EL (cell line): ENCODE results near the gene PKLR.
"Not testable (repeated sequence)": the region's sequence is repeated elsewhere in the genome, so short reads cannot be mapped to it uniquely, and the experiment has no call there.

Experiments used
- DNase-seq: peaks from one replicate; pipeline ENCODE4 v3.0.0-alpha.2; 2016

PKLR gene

DNA sequence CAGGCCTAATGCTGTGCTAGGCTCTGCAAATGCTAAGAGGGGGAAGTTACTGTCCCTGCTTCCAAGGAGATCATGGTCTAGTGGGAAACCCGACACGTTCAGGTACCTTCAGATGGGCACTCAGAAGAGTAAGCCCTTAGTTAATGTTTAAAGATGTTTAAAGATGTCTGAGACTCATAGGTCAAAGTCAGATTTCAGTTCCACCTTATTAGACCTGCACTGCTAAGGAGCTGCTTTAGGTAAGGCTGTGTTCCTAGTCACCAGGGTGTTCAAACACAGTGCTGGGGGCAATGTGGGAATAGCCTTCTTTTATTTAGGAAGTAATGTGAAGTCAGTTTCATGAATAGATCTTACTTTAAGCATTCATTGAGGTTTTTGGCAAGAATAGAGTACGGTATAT lies 15.7 kb upstream of the PKLR start:
- DNase-seq = no peak

DNA sequence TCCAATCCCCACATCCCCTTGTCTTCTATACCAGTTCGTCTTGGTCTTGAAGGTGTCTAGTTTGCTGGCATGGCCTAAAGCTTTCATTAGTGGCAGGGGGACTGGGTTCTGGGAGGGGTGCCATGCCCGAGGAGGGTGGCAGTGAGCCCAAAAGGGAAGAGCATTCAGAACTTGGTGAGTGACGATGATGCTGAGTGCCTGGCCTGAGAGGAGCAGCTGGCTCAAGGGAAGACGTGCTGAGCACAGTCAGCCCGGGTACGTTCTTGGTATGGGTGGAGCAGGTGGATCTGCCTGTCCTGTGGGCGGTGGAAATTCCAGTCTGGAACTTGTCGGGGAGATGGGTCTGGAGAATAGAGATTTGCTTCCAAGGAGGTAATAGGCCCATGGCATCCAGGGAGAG lies 12.0 kb upstream of the PKLR start:
- no peak for DNase-seq

DNA sequence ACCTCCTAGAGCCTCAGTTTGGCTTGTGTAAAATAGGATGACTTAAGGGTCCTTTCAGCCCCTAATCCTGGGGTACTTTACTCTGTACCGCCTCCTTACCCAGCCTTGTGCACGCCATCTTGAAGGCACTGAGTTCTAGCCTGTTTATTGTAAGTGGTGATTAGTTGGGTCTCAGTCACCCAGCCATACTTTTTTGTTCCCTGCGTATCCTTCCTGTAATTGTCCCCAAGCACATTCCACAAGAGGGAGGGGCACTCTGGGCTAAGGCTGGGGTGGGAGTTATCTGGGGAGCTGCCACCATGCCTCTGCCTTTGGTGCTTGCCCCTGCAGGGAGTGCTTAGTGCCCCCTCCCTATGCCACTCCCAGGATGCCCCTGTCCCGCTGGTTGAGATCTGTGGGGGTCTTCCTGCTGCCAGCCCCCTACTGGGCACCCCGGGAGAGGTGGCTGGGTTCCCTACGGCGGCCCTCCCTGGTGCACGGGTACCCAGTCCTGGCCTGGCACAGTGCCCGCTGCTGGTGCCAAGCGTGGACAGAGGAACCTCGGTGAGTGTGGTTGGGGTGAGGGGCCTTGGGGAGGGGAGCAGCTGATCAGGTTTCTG lies 8.3 kb upstream of the PKLR start:
- DNase-seq = peak; percentile 25

DNA sequence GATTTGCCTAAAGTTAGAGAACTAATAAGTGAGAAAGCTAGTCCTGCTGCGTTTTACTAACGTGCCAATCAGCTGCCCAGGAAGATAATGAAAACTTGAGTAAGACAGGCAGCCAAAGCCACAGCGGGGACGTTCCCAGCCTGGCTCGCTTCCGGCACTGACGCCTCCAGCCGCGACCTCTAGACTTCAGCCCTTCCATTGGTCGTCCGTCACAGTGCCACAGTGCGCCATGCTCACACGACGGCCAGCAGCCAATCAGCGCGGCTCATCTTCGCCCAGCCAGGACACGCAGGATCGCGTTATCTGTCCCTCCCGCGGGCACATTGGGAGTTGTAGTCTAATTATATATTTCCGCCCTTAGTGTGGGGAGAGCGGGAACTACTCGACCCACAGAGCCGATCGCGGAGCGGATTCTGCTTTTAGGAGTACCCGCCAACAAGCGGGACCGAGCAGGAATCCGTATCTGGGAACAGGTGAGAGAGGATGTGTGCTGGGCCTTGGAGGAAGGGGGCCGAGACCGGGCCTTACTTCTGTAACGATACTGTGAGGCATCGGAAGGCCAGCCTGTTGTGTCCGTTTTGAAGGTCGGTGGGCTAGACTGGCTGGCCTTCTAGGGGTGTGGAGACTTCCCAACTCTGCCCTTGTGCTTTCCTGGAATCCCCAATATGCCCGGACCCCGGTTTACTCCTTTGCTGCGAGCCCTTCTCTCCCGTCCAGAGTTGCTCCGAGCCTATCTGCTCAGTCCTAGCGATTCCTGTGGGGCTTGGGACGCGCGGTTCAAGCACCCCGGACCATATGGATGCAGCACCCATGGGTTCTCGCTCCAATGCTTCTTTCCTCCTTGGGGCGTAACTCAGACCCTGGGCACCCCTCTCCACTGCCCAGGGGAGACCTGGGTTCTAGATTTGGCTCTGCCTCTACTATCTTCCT lies 7.5 kb upstream of the PKLR start, which contains the start of gene FDPS:
Gene FDPS (plus strand): TSS at position 374 of the 930 bp plus-strand sequence. CDS start 924 bp downstream, outside the sequence.
- DNase-seq = peak; percentile 99

DNA sequence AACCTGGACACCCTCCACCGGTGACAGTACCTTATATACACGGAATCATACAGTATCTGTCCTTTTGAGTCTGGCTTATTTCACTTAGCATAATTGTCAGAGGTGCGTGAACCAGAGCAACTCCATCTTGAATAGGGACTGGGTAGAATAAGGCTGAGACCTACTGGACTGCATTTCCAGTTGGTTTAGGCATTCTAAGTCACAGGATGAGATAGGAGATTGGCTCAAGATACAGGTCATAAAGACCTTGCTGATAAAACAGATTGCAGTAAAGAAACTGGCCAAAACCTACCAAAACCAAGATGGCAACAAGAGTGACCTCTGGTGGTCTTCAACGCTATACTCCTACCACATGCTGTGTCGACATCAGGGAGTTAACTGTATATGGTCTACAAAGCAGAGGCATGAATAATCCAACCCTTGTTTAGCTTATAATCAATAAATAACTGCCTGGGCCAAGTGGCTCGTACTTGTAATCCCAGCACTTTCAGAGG lies 6.1 kb upstream of the PKLR start:
- peak; percentile 56 for DNase-seq

DNA sequence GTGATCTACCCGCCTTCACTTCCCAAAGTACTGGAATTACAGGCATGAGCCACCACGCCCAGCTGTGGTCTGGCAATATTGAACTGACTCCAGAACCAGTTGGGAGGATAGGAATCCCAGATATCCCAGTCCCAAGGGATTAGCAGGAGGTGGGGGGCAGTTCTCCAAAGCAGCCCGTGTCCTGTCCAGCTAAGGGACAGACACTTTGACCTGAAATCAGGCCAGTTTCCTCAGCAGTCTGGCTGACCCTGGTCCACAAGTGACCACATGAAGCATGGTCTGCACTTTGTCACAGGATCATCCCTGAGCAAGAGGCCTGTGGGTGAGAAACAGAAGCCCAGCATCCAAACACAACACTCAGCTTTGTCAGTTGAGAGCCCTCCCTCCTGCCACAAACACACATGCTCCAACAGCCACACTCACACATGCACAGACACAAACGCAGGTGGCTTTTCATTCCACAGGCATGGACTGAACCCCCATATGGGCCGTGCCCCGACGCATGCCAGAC lies 4.7 kb upstream of the PKLR start:
- peak; percentile 58 for DNase-seq

DNA sequence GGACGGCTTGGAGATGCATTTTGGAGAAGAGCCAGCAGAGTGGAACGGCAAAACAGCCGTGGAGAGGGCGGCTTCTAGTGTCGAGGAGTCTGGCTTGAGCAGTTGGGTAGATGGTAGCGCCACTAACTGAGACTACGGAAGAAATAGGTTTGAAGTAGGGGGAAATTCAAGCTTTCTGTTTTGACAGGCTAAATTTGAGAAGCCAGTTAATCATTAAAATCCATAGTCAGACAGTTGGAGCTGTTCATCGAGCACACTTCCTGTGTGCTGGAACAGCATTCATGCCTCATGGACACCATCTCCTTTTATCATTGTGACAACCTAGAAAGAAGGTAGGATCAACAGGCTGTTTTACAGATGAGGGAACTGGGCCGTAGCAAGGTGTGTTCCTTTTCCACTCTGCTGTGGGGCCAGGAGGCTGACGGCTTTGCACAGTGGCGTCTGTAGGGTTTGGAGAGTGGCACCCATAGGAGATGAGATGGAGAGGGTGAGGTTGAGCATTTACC lies 3.4 kb upstream of the PKLR start:
- DNase-seq = no peak

DNA sequence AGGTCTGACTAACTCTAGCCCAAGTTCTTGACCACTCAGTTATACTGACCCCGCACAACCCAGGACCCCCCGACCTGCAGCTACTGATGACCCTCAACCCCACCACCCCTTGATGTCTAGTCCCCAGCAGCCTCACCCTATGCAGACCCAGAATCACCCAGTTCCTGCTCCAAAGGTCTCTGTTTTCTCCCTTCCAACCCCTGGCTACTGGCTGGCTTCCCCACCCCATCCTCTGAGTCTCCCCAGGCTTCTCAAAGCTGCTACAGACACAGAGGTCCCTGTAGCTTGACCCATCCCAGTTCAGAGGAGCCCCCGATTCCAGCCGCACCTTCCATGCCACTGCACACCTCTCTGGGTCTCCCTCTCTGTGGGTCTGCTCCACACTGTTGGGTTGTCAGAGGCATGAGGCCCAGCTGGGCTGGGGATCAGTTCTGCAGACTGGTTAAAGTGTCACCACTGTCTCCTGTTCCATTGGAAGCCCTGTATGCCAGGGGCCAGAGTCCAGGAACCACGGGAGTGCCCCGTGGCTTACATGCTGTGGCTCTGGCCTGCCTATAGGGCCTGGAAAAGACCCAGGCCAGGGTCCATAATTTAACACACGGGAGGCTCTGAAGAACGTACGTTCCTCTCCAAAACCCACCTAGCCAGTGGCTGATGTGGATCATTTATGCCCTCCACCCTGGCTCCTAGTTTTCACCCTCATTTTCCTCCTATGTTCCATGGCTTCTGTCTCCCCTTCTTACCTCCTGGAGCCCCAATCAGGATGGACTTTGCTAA lies 497 bp downstream of the PKLR start:
- no peak for DNase-seq

DNA sequence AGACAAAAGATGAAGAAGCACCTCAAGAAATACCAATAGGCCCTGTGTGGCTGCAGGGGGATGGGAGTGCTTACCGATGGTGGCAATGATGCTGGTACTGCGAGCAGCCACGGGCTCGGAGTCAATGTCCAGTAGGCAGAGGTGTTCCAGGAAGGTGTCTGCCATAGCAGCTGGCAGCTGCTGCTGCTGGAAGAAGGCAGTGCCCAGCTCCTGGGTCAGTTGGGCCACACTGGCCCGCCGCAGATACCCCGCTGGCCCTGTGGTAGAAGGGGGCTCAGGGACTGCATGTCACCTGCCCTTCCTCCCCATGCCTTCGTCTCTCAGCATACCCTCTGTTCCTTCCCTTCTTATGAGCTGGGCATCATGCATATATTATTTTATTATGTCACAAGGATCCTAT lies 1.2 kb downstream of the PKLR start:
- no peak for DNase-seq

DNA sequence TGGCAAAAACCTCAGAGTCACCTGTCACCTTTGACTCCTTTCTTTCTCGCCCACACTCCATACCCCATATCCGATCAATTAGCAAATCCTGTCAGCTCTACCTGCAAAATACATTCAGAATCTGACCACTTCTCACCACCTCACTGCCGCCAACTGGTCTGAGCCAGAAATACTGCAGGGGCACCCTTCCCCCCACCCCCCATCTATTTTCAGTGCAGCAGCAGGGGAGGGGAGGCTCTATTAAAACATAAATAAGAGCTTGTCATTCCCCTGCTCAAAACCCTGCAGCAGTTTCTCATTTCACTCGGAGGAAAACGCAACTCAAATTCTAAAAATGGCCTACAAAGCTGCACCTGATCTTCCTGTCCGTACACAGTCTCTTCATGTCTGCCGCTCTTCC lies 3.9 kb downstream of the PKLR start:
- DNase-seq = no peak

DNA sequence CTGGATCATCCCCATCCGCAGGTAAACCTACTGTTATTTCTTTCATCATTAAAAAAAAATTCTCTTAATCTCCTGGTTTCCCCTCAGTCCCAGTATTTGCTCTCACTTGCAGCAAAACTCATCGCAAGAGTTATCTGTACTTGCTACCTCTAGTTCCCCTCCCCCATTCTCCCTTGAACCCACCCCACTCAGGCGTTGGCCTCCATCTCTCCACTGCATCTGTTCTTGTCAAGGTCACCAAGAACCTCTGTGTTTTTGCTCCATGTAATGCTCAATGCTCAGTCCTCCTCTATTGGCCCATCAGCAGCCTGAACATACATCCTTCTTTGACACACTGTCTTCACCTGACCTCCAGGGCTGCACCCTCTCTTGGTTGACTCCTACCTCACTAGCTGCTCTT lies 4.6 kb downstream of the PKLR start:
- DNase-seq = no peak

DNA sequence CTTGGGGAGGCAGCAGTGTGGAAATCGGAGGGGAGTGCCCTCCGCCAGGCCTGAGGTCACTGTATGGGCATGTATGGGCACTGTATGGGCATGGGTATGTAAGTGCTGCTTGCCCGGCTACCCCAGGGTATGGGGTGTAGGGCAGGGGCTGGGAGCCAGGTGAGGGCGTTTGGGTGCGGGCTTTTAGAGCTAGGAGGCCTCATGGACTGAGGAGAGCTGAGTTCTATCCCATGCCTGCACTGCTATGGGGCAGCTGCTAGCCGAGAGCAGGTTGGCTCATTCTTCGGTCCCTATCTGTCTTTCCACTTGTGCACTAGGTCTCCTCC lies 5.3 kb downstream of the PKLR start:
- no peak for DNase-seq

DNA sequence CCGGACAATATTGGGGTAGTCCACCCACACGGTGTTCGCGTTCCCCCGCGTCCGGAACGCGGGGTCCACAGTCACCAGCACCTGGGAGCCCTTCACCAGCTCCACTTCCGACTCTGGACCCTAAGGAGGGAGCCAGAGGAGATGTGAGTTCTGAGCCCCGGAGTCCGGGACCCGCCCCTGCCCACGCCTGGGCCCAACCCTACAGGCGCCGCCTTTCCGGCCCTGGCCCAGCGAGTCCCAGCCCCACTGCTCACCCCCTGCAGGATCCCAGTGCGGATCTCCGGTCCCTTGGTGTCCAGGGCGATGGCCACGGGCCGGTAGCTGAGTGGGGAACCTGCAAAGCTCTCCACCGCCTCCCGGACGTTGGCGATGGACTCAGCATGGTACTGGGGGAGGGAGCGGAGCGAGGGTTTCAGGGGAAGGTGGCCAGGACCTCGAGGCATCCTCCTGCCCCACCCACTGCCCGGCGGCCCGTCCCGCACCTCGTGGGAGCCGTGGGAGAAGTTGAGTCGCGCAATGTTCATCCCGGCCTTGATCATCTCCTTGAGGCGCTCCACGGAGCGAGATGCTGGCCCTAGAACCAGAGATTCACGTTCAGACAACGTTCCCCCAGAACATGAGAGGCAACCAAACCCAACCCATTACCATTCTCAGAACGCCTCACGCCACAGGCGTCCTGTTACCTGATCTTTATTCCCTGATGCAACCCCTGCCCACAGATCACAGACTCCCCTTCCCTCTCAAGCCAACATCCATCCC lies 5.9 kb downstream of the PKLR start:
- DNase-seq = no peak

DNA sequence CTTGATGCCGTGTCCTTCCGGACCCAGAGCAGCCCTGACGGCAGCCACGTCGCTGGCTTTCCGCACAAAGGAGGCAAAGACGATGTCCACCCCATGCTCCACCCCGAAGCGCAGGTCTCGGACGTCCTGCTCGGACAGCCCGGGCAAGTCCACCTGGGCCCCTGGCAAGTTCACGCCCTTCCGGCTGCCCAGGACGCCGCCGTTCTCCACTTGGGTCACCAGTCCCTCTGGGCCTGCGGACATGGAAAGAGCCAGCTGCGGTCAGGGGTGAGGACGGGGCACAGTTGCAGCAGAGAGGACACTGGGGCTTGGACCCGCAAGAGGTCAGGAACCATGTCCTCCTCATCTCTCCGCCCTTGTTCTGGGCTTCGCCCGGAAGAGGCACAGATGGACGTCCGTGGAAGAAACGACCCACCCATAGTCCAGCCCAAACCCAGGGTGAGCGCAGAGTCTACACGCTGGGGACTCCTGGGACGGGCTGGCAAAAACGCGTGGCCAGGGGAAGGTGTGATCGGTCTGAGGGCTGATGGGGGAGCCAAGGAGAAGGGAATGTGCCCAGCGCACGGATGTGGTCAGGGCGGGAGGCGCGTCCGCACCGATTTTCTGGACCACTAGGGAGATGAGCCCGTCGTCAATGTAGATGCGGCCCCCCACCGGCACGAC lies 6.6 kb downstream of the PKLR start:
- DNase-seq = no peak

DNA sequence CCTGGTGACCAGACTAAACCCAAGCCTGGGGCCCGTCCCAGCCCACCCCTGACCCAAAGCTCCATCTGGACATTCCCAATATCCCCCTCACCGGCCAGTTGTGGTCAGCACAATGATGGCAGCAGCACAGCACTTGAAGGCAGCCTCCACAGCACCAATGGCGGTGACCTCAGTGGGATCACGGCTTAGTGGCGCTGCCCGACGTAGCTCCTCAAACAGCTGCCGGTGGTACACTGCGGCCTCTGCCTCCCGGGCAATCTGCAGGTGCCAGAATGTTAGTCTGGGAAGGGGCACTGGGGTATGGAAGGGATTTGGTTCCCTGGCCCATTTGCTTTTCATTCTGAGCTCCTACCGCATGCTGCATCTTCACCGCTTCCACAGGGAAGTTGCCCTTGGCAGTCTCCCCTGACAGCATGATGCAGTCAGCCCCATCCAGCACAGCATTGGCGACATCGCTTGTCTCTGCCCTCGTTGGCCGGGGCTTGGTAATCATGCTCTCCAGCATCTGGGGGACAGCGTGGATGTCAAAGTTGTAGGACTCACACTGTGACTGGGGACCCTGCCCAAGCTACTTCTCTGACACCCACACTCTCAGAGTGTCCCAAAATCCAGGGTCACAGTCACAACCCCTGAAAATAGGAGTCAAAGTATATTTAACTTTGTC lies 8.0 kb downstream of the PKLR start:
- DNase-seq = no peak

DNA sequence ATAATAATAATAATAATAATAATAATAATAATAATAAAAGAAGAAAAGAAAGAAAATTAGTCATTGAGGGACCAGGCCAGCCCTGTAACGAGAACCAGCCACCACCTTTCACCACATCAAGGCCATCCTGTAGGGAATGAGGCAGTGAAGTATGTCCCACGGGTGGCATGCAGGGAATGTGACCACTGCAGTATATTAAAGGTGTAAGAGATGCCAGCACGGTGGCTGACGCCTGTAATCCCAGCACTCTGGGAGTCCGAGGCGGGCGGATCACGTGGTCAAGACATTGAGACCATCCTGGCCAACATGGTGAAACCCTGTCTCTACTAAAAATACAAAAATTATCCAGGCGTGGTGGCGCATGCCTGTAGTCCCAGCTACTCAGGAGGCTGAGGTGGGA lies 10.2 kb downstream of the PKLR start:
- DNase-seq = not testable (repeated sequence)

DNA sequence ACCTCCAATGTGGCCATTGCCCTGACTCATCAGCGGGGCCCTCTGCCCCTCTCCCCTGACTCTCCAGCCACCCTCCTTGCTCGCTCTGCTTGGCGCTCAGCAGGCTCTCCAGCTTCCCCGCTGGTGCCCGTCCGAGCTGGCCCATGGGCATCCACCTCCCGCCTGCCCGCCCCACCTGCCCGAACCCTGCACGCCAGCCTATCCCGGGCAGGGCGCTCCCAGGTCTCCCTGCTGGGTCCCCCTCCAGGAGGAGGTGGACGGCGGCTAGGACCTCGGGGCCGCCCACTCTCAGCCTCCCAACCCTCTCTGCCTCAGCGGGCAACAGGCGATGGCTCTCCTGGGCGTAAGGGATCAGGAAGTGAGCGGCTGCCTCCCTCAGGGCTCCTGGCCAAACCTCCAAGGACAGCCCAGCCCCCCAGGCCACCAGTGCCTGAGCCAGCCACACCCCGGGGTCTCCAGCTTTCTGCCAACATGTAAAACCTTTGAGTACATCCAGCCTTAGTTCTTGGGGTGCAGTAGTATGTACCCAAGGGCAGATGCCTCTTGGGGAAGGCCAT lies 13.2 kb downstream of the PKLR start:
- no peak for DNase-seq

DNA sequence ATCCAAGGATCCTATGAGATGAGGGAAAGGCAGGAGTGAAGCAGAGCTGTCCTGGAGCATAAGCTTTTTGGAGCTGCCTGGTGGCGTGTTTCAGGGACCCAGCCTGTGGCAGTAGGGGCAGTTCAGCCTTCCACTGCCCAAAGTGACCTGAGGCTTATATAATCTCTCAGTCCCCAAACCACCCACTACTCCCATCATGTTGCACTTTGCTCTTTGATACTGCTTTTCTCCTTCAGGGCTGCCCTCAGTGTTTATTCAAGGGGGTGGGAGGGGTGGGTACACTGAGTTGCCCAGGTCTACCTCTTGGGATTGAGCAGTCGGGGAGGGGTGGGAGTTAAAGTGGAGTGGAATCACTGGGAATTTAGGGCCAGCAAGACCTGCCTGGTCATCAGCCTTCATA lies 14.7 kb downstream of the PKLR start:
- no peak for DNase-seq

DNA sequence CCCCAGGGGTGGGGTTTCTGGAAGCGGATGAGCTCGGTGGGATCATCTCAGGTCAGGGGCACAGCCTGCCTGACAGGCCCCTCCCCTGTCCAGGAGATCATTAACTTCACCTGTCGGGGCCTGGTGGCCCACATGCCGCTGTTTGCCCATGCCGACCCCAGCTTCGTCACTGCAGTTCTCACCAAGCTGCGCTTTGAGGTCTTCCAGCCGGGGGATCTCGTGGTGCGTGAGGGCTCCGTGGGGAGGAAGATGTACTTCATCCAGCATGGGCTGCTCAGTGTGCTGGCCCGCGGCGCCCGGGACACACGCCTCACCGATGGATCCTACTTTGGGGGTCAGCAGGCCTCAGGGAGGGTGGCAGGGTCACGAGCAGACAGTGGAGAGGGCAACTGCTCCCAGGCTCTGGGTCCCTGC lies 15.6 kb downstream of the PKLR start:
- DNase-seq = no peak

DNA sequence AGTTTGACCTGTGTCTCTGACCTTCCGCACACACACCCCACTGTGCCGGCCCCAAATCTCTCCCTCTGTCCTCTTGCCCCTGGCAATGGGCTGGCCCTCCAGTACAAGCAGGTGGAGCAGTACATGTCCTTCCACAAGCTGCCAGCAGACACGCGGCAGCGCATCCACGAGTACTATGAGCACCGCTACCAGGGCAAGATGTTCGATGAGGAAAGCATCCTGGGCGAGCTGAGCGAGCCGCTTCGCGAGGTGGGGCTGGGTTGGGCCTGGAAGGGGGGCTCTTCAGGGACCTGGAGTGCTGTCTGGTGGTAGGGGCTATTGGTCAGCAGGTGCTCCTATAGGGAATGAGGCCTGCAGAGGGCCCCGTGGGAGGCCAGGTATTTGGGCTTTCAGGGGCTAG lies 16.2 kb downstream of the PKLR start:
- no peak for DNase-seq

DNA sequence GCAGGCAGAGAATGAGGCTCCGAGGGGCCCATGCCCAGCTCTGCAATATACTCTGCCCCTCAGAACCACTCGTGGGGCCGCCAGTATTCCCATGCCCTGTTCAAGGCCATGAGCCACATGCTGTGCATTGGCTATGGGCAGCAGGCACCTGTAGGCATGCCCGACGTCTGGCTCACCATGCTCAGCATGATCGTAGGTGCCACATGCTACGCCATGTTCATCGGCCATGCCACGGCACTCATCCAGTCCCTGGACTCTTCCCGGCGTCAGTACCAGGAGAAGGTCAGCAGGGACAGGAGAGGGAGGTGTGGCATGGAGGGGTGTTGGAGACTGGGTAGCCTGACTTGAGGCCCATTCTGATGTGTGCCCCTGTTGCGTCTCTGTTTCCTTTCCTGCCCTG lies 16.8 kb downstream of the PKLR start:
- no peak for DNase-seq
